Right lobe of liver (tissue), 4 donors: ENCODE measurements around the gene STH.

ENCODE experiments used
- POLR2A ChIP-seq: fragments of 450-650 bp; IDR thresholded peaks from one replicate; pipeline ENCODE4 v1.6.1; 2017; ENCODE audit warnings: antibody characterized with exemption, mild to moderate bottlenecking
- TF ChIP-seq, protein P1 (sequence below), 4 donors: fragments of 200-600 bp in 3 of 4; fragments of 450-650 bp in 1 of 4; IDR thresholded peaks; one replicate each; pipeline versions ENCODE4 v1.5.1 to v1.8.0; 2016 to 2022; ENCODE audit warnings: antibody characterized with exemption in 4 of 4, mild to moderate bottlenecking in 2 of 4
- donor health status: DM: no; HTN: no; CAD: no.
- donor health status: DM: no; HTN: no; CAD: no.
- donor health status: DM: no; HTN: yes; CAD: no.

DNA sequence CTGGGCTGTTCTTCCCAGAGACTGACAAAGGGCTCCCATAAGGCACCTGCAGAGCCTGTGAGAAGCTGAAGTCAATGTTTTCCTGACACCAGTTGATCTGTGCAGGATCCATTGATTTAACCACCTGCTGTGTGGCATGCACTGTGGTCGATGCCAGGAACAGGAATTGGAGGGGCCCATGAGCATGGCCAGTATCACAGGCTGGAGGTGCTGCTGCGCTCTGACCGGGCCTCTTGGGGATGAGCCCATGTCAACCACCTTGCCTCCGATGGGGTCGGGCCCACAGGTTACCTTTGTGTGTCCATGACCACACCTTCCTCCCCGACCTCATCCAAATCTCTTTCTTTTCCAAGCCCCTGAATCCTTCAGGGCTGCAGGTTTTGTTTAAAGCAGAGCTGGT, 18.2 kb upstream of the STH start:
- TF ChIP-seq, protein P1, sequence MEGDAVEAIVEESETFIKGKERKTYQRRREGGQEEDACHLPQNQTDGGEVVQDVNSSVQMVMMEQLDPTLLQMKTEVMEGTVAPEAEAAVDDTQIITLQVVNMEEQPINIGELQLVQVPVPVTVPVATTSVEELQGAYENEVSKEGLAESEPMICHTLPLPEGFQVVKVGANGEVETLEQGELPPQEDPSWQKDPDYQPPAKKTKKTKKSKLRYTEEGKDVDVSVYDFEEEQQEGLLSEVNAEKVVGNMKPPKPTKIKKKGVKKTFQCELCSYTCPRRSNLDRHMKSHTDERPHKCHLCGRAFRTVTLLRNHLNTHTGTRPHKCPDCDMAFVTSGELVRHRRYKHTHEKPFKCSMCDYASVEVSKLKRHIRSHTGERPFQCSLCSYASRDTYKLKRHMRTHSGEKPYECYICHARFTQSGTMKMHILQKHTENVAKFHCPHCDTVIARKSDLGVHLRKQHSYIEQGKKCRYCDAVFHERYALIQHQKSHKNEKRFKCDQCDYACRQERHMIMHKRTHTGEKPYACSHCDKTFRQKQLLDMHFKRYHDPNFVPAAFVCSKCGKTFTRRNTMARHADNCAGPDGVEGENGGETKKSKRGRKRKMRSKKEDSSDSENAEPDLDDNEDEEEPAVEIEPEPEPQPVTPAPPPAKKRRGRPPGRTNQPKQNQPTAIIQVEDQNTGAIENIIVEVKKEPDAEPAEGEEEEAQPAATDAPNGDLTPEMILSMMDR (IDR thresholded peaks at IDR 0.05), result no peak
- TF ChIP-seq POLR2A, result no peak
